Measurements from ENCODE around the gene PAQR5. TPM values are rescaled to one million over a fixed set of nuclear protein-coding genes. Genes with fewer than 3 reads are reported as not detected.
A peak's percentile ranks its signal among the peaks of the same experiment; 100 is the strongest.

Gene PAQR5
- total RNA-seq, 1 donor from 2014 or later: 0.63 TPM

- no peaks in the 10 kb centered on the region for H3K4me1 ChIP-seq
- H3K4me3 ChIP-seq: no peak overlapping the region
- intact Hi-C loops (cut with micrococcal nuclease): no loop called here
- no peaks in the 10 kb centered on the region for H3K27me3 ChIP-seq (ENCODE audit: low read depth)
- no peak overlapping the region for H3K27ac ChIP-seq (replicated peaks)
- H3K9me3 ChIP-seq (replicated peaks): no peaks in the 10 kb centered on the region
- H3K36me3 ChIP-seq: no peaks in the 10 kb centered on the region
- no peak for DNase-seq
- TF ChIP-seq CTCF (IDR thresholded peaks at IDR 0.05; ENCODE audit: borderline replicate concordance): no peak
These were observed 109.1 kb downstream of the PAQR5 start for GRCh38 chr15:69407719-69408400.

GRCh38 chr15:69408841-69409240 is 110.1 kb downstream of the PAQR5 start:
- intact Hi-C loops (cut with micrococcal nuclease): no loop called here
- no peak overlapping the region for H3K27ac ChIP-seq (replicated peaks)
- H3K27me3 ChIP-seq (ENCODE audit: low read depth): no peaks in the 10 kb centered on the region
- H3K36me3 ChIP-seq: no peaks in the 10 kb centered on the region
- no peak for TF ChIP-seq CTCF (IDR thresholded peaks at IDR 0.05; ENCODE audit: borderline replicate concordance)
- H3K4me1 ChIP-seq: peaks cover 4% of the 10 kb centered on the region
- no peaks in the 10 kb centered on the region for H3K9me3 ChIP-seq (replicated peaks)
- DNase-seq: no peak
- no peak overlapping the region for H3K4me3 ChIP-seq

DNA sequence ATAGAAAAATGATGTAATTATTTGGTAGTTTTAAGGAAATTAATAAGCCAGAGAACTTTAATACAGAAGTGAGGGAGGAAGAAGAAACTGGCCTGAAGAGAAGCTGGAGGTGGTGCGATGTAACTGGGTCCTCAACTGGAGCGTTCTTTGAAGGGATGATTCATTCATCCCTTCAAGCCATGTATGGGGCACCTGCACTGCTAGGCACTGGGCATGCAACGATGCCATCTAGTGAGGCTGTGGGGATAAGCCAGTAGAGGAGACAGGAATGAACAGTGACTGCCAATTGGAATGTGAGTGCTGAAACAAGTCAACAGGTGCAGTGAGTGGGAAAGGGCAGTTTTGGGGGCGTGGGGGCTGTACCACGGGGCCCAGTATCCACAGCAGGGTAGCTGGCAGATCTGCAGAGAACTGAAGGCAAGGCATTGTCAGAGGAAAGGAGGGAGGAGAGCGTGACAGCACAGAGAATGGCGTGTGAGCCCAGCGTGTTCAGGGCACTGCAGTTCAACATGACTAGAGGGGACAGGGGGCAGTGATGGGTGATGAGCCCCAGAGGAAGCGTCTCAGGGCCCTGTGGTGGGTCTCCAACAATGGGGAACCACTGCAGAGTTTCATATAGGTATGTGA is 111.6 kb downstream of the PAQR5 start:
- Histone ChIP-seq H3K9me3 (replicated peaks) (no peaks in the 10 kb centered on the region), H3K27ac (replicated peaks) (no peak overlapping the region), H3K36me3 (no peaks in the 10 kb centered on the region), H3K27me3 (ENCODE audit: low read depth) (no peaks in the 10 kb centered on the region), H3K4me3 (no peak overlapping the region), H3K4me1 (peaks cover 15% of the 10 kb centered on the region)
- intact Hi-C loops (cut with micrococcal nuclease): no loop called here
- peak; percentile 34 for TF ChIP-seq CTCF (IDR thresholded peaks at IDR 0.05; ENCODE audit: borderline replicate concordance)
- no peak for DNase-seq

DNA sequence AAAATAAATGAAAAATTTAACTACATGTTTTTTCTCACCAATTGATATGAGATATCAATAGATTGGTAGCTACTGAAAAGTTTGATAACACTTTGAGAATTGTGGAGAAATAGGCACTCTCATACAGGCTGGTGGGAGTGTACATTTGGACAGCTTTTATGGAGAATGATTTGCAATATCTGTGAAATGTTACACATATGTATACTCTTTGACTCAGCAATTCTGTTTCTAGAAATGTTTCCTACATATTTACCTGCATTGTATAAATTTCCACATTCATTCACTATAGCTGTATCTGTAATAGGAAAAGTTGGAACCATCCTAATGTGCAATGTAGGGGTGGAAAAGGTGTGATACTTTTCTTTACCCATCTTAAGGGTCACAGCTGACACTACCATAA is 113.6 kb downstream of the PAQR5 start:
- Histone ChIP-seq H3K4me1 (peaks cover 15% of the 10 kb centered on the region), H3K9me3 (replicated peaks) (no peaks in the 10 kb centered on the region), H3K27ac (replicated peaks) (no peak overlapping the region), H3K27me3 (ENCODE audit: low read depth) (no peaks in the 10 kb centered on the region), H3K36me3 (no peaks in the 10 kb centered on the region), H3K4me3 (no peak overlapping the region)
- TF ChIP-seq CTCF (IDR thresholded peaks at IDR 0.05; ENCODE audit: borderline replicate concordance): no peak
- intact Hi-C loops (cut with micrococcal nuclease): no loop called here
- no peak for DNase-seq

DNA sequence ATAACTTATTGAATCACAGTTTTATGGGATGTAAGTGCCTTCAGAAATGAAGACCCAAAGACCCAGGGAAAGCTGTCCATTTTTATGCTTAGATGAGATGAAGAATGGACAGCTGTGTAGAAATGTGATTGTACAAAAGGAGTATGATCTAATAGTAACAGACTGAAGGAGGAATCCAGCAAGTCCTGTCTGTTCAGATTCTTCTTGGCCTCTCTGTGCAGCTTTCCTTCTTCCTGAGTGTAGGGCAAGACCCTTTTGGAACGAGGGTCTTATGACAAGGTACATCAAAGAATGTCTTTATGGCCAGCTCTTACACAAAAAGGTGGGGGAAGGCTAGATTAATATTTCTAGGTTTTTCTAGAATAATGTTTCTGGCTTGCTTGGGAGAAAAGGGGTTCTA is 114.0 kb downstream of the PAQR5 start:
- Histone ChIP-seq H3K27me3 (ENCODE audit: low read depth) (no peaks in the 10 kb centered on the region), H3K4me3 (no peak overlapping the region), H3K9me3 (replicated peaks) (no peaks in the 10 kb centered on the region), H3K36me3 (no peaks in the 10 kb centered on the region), H3K4me1 (peaks cover 15% of the 10 kb centered on the region), H3K27ac (replicated peaks) (no peak overlapping the region)
- intact Hi-C loops (cut with micrococcal nuclease): no loop called here
- no peak for TF ChIP-seq CTCF (IDR thresholded peaks at IDR 0.05; ENCODE audit: borderline replicate concordance)
- no peak for DNase-seq

All from left ventricle myocardium inferior (tissue), 1 donor.